Measurements from ENCODE around the gene RABGAP1L.
"Not testable (repeated sequence)": the region's sequence is repeated elsewhere in the genome, so short reads cannot be mapped to it uniquely, and the experiment has no call there.

Gene RABGAP1L

GRCh38 chr1:174999216-174999935 lies 840.1 kb downstream of the RABGAP1L start:
- peak; percentile 99 for DNase-seq (ENCODE audit: low spot score)

DNA sequence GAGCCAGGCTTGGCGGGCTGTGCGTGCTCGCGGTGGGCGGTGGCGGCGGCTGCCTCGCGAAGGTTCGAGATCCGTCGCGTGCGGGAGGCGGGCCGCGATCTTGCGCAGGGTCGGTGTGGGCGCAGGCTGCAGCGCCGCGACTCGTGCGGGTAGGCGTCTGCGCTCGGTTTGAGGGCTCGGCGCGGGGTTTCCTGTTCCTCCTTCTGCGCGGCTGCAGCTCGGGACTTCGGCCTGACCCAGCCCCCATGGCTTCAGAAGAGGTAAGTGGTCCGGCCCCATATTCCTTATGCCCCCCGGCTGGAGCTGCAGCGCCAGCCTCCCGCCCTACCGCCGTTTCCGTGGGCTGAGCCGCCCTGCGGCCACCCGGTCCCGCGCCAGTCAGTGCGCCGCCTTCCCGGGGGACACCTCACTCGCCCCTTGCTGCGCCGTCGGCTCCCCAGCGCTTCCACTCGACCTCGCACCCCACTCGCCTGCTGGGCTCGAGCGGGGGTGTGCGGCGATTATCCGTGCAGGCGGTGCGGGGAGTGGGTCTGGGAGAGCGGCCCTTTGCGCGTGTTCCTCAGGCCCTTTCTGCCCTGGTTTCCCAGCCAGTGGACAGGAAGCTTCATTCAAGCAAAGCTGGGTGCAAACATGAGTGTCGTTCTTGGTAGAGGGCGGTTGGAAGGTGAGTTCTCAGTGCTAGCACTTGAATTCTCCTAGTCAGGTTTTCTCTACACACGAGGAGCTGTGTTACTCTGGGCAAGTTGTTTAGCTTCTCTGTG lies 840.8 kb downstream of the RABGAP1L start, which contains the start of gene CACYBP:
Gene CACYBP (plus strand): TSS at position 12 of the 761 bp plus-strand sequence. CDS start 234 bp downstream, at position 246.
- no peak for DNase-seq (ENCODE audit: low spot score)

DNA sequence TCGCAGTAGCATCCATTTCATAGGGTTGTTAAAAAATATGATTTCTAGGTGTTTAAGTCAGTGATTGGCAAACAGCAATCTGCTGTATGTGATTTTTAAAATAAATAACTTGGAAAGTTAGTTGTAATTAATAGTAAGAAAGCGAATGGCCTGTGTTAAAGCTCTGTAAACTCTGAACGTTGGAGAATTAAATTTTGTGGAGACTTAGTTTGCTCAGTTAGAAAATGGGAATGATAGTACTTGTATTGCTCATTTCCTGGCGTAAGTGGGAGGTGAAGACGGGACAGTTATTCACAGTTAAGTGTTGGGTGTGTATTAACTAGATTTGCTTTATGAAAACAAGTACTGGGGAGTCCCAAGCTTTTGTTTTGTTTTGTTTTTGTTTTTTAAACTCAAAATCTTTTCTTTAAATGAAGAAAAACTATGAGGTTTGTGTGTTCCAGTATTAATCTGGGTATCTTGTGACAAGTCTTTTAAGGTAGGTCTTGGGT lies 841.4 kb downstream of the RABGAP1L start:
- no peak for DNase-seq (ENCODE audit: low spot score)

- no peak for DNase-seq (ENCODE audit: low spot score)
Observed at GRCh38 chr1:175002910-175003517, 843.7 kb downstream of the RABGAP1L start.

DNA sequence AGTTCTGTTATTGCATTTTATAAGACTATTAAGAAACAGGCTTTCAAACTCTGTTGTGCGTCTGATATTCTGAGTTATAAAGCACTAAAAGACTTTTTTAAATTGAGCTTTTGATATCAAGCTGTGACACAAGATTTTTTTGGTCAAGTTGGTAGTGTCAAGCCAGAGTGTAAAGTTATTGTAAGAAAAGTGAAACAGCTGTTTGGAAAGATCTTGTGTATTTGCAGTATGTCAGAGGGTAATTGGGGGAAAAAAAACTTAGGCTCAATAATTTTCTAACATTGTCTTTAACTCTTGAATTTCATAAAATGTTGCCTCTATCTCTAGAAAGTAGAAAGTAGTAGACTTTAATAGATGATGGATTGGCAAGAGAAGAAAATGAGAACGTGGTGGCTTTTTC lies 844.2 kb downstream of the RABGAP1L start:
- DNase-seq (ENCODE audit: low spot score), result no peak

GRCh38 chr1:175005085-175005783 lies 845.9 kb downstream of the RABGAP1L start:
- DNase-seq (ENCODE audit: low spot score), result no peak

DNA sequence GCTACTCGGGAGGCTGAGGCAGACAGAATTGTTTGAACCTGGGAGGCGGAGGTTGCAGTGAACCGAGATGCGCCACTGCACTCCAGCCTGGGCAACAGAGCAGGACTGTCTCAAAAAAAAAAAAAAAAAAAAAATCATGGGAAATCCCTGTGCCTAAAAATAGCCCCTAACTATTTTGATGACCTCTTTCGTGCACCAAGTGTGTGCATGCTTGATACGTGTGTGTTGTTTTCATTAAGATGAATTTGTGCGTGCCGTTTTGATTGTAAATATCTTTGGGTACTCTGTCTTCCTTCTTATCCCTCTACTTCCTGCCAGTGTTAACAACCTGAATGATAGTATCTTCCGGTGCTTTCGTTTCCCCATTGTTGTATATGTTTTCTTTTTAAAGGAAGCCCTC lies 850.2 kb downstream of the RABGAP1L start:
- no peak for DNase-seq (ENCODE audit: low spot score)

- no peak for DNase-seq (ENCODE audit: low spot score)
Observed at GRCh38 chr1:175013445-175013844, 854.1 kb downstream of the RABGAP1L start.

DNA sequence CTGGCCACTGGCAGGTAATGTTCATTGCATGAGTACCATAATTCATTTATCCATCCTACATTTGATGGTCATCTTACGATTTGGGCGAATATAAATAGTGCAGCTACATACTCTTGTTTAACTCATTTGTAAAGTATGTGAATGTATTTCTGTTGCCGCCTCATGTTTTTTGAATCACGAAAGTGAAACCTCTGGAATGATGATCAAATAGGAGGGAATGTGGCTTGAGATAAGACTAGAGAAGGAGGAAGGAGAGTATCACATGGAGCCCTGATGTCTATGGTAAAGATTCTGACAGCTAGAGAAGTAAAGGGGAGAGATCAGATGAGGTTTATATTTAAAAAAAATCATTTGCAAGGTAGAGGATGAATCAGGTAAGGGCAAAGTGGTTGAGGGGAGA lies 855.9 kb downstream of the RABGAP1L start:
- no peak for DNase-seq (ENCODE audit: low spot score)

GRCh38 chr1:175019524-175019923 lies 860.2 kb downstream of the RABGAP1L start:
- DNase-seq (ENCODE audit: low spot score), result no peak

- DNase-seq (ENCODE audit: low spot score), result peak; percentile 99
Observed at GRCh38 chr1:175023043-175023921, 864.0 kb downstream of the RABGAP1L start, which contains the start of gene MRPS14. MRPS14 (minus strand) TSS chr1:175023425; CDS start chr1:175023408, 17 bp downstream.

GRCh38 chr1:175023922-175024242 lies 864.6 kb downstream of the RABGAP1L start:
- not testable (repeated sequence) for DNase-seq (ENCODE audit: low spot score)

DNA sequence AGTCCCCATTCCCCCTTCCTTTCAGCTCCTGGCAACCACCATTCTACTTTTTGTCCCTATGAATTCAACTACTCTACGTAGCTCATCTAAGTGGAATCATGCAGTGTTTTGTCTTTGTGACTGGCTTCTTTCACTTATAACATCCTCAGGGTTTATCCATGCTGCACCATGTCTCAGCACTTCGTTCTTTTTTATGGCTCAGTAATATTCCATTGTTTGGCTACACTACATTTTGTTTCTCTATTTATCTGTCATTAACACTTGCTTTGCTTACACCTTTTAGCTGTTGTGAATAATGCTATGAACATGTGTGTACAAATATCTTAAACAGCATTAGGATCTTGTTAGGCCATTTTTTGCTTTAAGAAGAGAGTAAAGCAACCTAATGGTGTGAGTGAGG lies 865.5 kb downstream of the RABGAP1L start:
- DNase-seq (ENCODE audit: low spot score), result no peak

DNA sequence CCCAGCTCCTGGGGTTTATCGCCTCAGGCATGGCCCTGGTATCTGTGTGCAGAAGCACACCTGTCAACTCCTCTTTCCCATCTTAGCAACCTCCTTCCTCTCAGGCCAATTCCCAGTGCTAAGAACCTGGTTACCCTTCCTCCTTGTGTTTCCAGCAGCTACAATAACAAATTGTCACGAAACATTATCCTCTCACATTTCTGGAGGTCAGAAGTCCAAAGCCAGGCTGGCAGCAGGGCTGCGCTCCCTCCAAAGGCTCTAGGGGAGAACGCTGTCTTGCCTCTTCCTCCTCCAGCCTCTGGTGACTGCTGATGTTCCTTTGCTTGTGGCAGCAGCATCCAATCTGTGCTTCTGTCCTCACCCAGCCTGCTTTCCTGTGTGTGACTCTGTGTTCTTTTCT lies 874.6 kb downstream of the RABGAP1L start:
- DNase-seq (ENCODE audit: low spot score), result no peak

GRCh38 chr1:175034775-175035174 lies 875.5 kb downstream of the RABGAP1L start:
- DNase-seq (ENCODE audit: low spot score), result no peak

GRCh38 chr1:175035865-175036264 lies 876.5 kb downstream of the RABGAP1L start:
- no peak for DNase-seq (ENCODE audit: low spot score)

DNA sequence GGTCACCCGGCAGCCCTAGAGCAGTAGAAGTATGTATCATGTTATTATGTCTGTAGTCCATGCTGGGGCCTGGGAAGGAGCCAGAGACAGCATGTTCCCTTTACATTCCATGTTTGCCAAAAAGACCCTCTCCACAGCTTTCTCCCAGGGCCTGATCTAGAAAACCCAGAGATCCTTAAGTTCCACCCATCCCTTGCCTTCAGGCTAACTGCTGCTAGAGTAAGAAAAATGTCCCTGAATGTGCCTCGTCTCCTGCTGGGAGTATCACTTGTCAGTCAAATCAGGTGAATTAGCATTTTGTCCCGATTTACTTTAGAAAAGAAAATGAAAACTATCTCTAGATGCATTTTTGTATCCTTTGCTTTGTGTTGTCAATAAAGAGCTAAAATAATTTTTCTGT lies 877.2 kb downstream of the RABGAP1L start:
- no peak for DNase-seq (ENCODE audit: low spot score)

- no peak for DNase-seq (ENCODE audit: low spot score)
Observed at GRCh38 chr1:175037416-175037815, 878.1 kb downstream of the RABGAP1L start.

GRCh38 chr1:175040324-175040879 lies 881.1 kb downstream of the RABGAP1L start:
- no peak for DNase-seq (ENCODE audit: low spot score)

DNA sequence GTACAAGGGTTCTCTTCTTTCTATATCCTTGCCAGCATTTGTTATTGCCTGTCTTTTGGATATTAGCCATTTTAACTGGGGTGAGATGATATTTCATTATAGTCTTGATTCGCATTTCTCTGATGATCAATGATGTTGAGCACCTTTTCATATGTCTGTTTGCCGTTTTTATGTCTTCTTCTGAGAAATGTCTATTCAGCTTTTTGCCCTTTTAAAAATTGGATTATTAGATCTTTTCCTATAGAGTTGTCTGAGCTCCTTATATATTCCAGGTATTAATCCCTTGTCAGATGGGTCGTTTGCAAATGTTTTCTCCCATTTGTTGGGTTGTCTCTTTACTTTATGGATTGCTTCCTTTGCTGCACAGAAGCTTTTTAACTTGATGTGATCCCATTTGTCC lies 883.3 kb downstream of the RABGAP1L start:
- no peak for DNase-seq (ENCODE audit: low spot score)

- no peak for DNase-seq (ENCODE audit: low spot score)
Observed at GRCh38 chr1:175043824-175044223, 884.5 kb downstream of the RABGAP1L start.

Measured in left forelimb (tissue), 1 donor.